ENCODE results near the gene MORN1.

Gene MORN1

GRCh38 chr1:2378956-2379732 lies 12.2 kb downstream of the MORN1 start:
- ChIA-PET POLR2A (ENCODE audit: low non-redundant PET) (no interaction called here), CTCF (interaction anchor here (0.6 kb wide), 1 partner anchor 183 kb away, joined by 3 read pairs; no protein-coding TSS in a partner anchor)
- TF ChIP-seq CTCF (conservative IDR thresholded peaks at IDR 0.05; ENCODE audit: low read depth) = no peak
- H3K27ac ChIP-seq = peak overlapping the region; percentile 1; the same call in 1 of the 2 replicates
- no peak for DNase-seq (ENCODE audit: low spot score)

GRCh38 chr1:2378441-2378851 lies 12.9 kb downstream of the MORN1 start:
- TF ChIP-seq CTCF (conservative IDR thresholded peaks at IDR 0.05; ENCODE audit: low read depth) = no peak
- ChIA-PET POLR2A (ENCODE audit: low non-redundant PET) (no interaction called here), CTCF (interaction anchor here (0.6 kb wide), 1 partner anchor 183 kb away, joined by 3 read pairs; no protein-coding TSS in a partner anchor)
- no peak for DNase-seq (ENCODE audit: low spot score)
- H3K27ac ChIP-seq = no peak overlapping the region

- no peak overlapping the region for H3K27ac ChIP-seq
- ChIA-PET POLR2A (ENCODE audit: low non-redundant PET) (no interaction called here), CTCF (no interaction called here)
- no peak for TF ChIP-seq CTCF (conservative IDR thresholded peaks at IDR 0.05; ENCODE audit: low read depth)
- no peak for DNase-seq (ENCODE audit: low spot score)
Observed at GRCh38 chr1:2377751-2378440, 13.5 kb downstream of the MORN1 start.

GRCh38 chr1:2376931-2377672 lies 14.3 kb downstream of the MORN1 start:
- CTCF ChIA-PET = interaction anchor here (0.6 kb wide), 1 partner anchor 238 kb away, joined by 4 read pairs; no protein-coding TSS in a partner anchor
- H3K27ac ChIP-seq = no peak overlapping the region
- no peak for TF ChIP-seq CTCF (conservative IDR thresholded peaks at IDR 0.05; ENCODE audit: low read depth)
- no peak for DNase-seq (ENCODE audit: low spot score)
- POLR2A ChIA-PET (ENCODE audit: low non-redundant PET) = no interaction called here

- ChIA-PET POLR2A (ENCODE audit: low non-redundant PET) (no interaction called here), CTCF (interaction anchor here (1.3 kb wide), 1 partner anchor 181 kb away, joined by 4 read pairs; the partner anchor contains the start of gene FAAP20)
- no peak for TF ChIP-seq CTCF (conservative IDR thresholded peaks at IDR 0.05; ENCODE audit: low read depth)
- no peak overlapping the region for H3K27ac ChIP-seq
- DNase-seq (ENCODE audit: low spot score) = no peak
Observed at GRCh38 chr1:2376261-2376741, 15.1 kb downstream of the MORN1 start.

- H3K27ac ChIP-seq = no peak overlapping the region
- ChIA-PET CTCF (interaction anchor here (1.3 kb wide), 1 partner anchor 181 kb away, joined by 4 read pairs; the partner anchor contains the start of gene FAAP20), POLR2A (ENCODE audit: low non-redundant PET) (no interaction called here)
- TF ChIP-seq CTCF (conservative IDR thresholded peaks at IDR 0.05; ENCODE audit: low read depth) = no peak
- DNase-seq (ENCODE audit: low spot score) = no peak
Observed at GRCh38 chr1:2375923-2376260, 15.5 kb downstream of the MORN1 start.

Data from RWPE1 (cell line).